Measurements from ENCODE around the gene SULT1A4.
"Not testable (repeated sequence)": the region's sequence is repeated elsewhere in the genome, so short reads cannot be mapped to it uniquely, and the experiment has no call there.

SULT1A4 gene

GRCh38 chr16:29459706-29460646 lies at the start of gene SULT1A4:
SULT1A4 (plus strand) TSS chr16:29459913; CDS start chr16:29461386, 1,473 bp downstream.
- not testable (repeated sequence) for DNase-seq

- DNase-seq, result not testable (repeated sequence)
Measured at GRCh38 chr16:29423587-29423986, 36.1 kb upstream of the SULT1A4 start.

DNA sequence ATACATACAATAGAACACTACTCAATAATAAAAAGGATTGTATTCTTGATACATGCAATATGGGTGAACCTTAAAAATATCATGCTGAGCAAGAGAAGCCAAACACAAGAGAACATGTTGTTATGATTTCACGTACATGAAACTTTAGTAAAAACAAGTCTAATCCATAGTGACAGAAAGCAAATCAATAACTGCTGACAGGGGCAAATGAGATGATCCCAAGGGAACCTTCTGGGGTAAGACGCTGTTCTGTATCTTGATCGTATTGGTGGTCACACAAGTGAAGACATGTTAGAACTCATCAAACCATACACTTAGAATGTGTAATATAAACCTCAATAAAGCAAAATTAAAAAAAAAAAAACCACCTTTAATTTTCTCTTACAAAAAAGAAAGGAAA lies 34.3 kb upstream of the SULT1A4 start:
- not testable (repeated sequence) for DNase-seq

- not testable (repeated sequence) for DNase-seq
Measured at GRCh38 chr16:29453754-29454153, 6.0 kb upstream of the SULT1A4 start.

GRCh38 chr16:29454269-29454668 lies 5.4 kb upstream of the SULT1A4 start, which contains the start of the genes BOLA2 and SLX1B:
BOLA2 (minus strand) TSS chr16:29454351; CDS start chr16:29454253, 98 bp downstream.
SLX1B (plus strand) TSS chr16:29454533.
- not testable (repeated sequence) for DNase-seq

DNA sequence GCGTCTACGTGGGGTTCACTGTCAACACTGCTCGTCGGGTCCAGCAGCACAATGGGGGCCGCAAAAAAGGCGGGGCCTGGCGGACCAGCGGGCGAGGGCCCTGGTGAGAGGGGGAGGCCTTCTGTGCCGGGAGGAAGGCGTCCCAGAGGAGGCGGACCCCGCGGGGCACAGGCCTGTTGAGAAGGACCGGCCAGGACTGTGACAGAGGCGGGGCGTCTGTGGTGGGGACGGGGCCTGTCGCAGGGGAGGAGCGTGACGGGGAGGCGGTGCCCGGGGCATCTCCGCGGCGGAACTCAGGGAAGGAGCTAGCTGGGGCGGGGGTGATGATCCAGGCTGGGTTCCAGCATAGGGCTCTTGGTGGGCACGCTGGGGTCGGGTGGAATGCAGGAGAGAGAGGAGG lies 4.9 kb upstream of the SULT1A4 start:
- DNase-seq, result not testable (repeated sequence)

DNA sequence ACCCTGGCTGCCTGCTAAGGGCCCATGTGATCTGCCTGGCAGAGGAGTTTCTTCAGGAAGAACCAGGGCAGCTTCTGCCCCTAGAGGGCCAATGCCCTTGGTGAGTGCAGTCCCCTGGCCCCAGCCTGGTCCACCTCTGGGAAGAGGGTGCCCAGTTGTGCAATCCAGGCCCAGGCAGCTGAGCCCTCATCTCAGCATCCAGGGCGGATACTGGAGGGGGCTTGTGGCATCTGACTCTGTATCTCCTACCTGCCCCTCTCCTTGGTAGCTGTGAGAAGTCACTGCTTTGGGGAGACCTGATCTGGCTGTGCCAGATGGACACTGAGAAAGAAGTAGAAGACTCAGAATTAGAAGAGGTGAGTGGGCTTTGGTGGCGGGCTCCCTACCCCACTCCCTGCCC lies 2.1 kb upstream of the SULT1A4 start:
- not testable (repeated sequence) for DNase-seq

- not testable (repeated sequence) for DNase-seq
Measured at GRCh38 chr16:29460647-29461030, 926 bp downstream of the SULT1A4 start.

DNA sequence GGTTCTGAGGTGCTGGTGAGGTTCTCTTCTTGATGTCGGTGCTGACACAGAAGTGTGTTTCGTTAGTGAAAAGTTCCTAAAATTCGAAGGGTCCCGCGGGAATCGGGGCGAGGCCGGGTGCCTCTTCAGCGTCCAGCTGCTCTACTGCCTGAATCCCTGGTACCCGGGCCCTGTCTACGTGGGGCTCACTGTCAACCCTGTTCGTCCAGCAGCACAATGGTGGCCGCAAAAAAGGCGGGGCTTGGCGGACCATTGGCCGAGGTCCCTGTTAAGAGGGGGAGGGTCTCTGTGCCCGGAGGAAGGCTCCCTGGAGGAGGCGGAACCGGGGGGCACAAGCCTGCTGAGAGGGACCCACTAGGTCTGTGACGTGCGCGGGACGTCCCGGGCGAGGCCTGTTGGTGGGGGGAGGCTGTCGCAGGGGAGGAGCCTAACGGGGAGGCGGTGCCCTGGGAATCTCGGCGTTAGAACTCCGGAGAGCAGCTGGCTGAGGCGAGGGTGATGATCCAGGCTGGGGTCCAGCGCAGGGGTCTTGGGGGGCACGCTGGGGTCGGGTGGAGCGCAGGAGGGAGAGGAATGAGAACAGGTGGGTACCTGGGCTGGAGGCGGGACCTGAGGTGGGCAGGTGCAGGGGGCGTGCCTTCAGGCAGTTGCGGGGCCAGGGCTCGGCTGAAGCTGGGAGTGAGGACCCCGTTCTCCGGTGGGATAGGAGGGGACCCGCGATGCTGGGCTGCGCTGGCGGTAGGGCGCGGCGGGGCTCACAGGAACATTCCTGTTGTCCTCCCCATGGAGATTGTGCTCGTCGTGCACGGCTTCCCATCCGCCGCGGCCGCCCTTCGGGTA lies 6.5 kb downstream of the SULT1A4 start:
- not testable (repeated sequence) for DNase-seq

GRCh38 chr16:29466904-29467303 lies 7.2 kb downstream of the SULT1A4 start:
- not testable (repeated sequence) for DNase-seq

DNA sequence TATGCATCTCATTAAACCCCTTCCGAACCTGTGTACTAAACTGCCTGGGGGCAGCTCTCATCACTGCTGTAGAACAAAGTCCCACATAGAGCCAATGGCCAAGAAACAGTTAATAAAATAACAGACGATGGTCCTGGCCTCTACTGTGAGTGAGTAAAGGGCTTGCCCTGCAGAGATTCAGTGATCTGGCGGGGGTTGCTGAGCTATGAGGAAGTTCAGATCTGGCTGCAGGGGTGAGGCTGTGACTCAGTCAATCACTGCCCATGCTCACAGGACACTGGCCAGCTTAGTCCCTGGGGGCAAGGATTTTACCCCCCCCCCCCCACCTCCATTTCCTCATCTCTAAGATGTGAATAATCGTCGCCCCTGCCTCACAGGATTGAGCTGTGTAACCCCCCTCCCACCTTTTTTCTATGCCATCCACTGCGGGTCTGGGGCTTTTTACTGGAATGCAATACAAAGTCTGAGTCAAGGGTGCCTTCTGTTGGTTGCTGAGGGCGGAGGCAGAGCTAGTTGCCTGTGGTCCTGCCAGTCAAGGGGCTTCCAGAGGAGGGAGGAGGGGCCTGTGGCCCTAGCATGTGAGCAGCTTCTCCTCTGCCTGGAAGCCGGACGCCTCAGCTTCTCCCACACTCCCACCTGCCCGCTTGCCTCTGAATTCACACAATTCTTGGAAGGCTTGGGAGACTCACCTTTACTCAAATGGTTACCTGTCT lies 8.1 kb downstream of the SULT1A4 start:
- DNase-seq, result not testable (repeated sequence)

DNA sequence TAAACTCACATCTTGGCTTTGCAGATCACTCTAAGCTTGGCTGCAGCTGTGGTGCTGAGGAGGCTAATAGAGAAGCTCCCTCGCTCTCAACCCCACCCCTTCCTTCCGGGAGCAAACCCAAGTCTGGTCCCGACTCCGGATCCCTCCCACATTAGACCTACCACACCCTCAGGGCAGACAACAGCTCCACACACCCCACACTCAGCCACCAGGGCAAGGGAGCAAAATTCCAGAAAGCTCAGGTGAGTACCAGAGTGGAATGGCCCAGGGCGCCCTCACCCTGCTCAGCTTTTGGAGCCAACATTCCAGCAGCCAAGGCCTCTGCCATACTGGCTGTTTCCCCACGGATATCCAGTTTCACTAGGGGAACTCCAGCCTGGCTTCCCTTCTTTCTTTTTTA lies 9.9 kb downstream of the SULT1A4 start:
- DNase-seq, result not testable (repeated sequence)

- DNase-seq, result not testable (repeated sequence)
Measured at GRCh38 chr16:29472065-29472464, 12.4 kb downstream of the SULT1A4 start.

- DNase-seq, result not testable (repeated sequence)
Measured at GRCh38 chr16:29482276-29482675, 22.6 kb downstream of the SULT1A4 start.

GRCh38 chr16:29506308-29506707 lies 46.6 kb downstream of the SULT1A4 start, which contains the start of gene NPIPB12:
NPIPB12 (minus strand) TSS chr16:29506408.
- not testable (repeated sequence) for DNase-seq

Measured in hematopoietic multipotent progenitor cell treated with erythropoietin and hydrocortisone succinate and interleukin-3 and kit ligand, for 8 days (in vitro differentiated cells).